M059J (cell line): ENCODE measurements around the gene ATAD3A. TPM values are rescaled to one million over a fixed set of nuclear protein-coding genes. Genes with fewer than 3 reads are reported as not detected.
"Not testable (repeated sequence)": the region's sequence is repeated elsewhere in the genome, so short reads cannot be mapped to it uniquely, and the experiment has no call there.

ENCODE experiments used
- DNase-seq: peaks from one replicate; pipeline ENCODE4 v3.0.0-alpha.2; 2012; ENCODE audit warnings: low read depth
- total RNA-seq: library from RNA; depleted of rRNA; stranded (reverse); fragments of >200 nt; shearing (Covaris generic); gene quantifications from 2 replicates; pipeline ENCODE4 v1.2.3, GENCODE V29; 2014

ATAD3A gene
- total RNA-seq, 1 experiment from 2014 or later = 55.9 TPM

DNA sequence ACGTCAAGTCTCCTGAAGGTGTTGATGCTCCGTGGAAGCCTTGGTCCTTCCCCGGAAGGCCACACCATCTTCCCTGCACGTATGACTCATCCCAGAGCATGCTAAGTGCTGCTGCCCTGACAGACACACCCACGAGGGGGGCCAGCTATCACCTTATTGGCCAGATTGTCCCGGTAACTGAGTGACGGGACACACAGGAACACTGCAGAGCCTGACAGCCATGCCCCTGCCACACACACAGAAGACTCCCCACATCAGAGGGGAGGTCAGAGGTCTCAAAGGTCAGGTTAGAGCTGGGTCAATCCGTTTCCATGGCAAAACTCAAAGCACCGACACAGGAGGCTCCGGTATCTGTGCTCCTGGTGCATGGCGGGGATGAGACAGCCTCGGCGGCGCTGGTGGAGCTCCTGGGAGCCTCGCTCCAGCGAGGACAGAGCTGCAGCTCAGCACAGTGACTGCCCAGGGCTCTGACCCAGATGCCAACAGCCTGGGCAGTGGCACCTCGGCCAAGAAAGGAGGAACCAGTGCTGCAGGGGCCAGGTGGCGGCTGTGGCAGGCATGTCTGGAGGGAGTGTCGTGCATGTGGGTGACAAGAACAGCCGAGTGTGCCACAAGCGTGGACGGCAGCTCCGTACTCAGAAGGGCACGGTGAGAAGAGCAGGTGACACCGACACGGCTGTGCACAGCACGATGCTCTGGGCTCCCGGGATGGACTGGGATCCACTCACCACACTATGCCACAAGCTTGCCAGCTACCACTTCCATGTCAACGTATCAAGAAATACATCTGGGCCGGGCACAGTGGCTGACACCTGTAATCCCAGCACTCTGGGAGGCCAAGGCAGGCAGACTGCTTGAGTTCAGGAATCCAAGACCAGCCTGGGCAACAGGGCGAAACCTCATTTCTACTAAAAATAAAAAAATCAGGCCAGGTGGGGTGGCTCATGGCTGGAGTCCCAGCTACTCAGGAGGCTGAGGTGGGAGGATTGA is 43.3 kb downstream of the ATAD3A start:
- DNase-seq = peak; percentile 77

DNA sequence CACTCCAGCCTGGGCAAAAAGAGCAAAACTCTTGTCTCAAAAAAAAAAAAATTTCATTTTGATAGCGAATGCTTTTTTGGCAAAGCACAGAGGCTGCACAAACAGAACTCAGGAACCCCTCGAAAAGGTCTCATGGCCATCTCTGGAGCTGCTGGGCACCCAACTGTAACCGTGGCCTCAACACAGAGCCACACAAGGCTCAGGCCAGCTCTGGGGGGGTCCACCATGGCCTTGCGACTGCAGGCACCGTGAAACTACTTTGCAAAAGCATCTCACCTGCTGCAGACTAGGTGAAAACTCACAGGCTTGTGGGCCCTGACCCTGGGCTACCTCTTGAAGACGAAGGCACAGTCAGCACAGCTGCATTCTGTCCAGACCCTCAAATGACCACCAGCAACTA is 44.5 kb downstream of the ATAD3A start:
- no peak for DNase-seq

DNA sequence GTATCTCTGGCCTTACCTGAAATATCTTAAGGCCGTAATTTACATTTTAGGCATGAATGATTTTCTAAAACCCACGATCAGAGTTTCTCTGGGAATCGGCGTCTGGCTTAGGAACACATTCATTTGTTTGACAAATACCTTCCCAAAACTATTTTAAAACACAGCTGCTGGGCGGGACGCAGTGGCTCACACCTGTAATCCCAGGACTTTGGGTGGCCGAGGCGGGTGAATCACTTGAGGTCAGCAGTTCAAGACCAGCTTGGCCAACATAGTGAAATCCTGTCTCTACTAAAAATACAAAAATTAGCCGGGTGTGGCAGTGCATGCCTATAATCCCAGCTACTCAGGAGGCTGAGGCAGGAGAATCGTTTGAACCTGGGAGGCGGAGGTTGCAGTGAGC is 45.0 kb downstream of the ATAD3A start:
- DNase-seq = not testable (repeated sequence)

DNA sequence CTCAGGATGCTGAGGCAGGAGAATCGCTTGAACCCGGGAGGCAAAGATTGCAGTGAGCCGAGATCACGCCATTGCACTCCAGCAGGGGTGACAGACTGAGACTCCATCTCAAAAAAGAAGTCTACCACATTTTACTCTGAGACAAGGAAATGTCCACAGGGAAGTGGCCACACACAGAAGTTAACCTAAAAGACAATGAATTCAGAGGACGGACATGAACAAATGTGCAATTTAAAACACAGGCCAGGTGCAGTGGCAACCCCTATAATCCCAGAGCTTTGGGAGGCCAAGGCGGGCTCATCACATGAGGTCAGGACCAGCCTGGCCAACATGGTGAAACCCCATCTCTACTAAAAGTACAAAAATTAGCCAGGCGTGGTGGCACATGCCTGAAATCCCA is 45.7 kb downstream of the ATAD3A start:
- DNase-seq = not testable (repeated sequence)

DNA sequence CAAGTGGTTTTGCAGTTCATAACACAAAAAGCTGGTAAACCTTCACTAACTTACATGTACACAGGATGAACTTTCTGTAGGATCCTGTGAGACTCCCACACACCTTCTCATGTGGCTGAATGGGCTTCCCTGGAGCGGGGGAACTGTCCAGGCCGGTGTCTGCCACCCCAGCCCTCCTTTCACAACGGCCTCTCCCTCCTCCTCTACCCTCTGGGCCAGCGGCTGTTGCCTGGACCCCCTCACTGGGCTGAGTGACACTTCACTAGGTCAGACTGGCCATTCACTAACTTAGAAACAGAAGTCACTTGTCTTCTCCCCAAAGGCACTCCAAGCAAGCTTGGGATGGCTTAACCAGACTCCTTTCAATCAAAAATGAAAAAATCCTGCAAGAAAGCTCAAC is 46.6 kb downstream of the ATAD3A start:
- DNase-seq = no peak

DNA sequence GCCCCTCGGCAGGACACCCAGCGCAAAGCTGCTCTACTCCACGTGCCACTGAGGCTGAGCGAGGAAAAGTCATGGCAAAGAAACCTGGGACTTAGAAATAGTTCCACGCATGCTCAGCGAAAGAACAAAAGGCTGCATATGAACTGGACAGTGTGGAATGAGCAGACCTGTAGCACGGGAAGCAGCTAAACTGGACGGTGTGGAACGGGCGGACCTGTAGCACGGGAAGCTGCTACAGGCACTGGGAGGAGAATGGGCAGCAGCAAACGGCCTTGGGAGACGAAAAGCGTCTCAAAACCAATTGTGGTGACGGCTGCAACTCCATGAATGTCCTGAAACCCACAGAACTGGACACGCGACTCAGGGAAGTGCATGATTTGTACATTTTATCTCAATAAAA is 47.1 kb downstream of the ATAD3A start:
- no peak for DNase-seq

DNA sequence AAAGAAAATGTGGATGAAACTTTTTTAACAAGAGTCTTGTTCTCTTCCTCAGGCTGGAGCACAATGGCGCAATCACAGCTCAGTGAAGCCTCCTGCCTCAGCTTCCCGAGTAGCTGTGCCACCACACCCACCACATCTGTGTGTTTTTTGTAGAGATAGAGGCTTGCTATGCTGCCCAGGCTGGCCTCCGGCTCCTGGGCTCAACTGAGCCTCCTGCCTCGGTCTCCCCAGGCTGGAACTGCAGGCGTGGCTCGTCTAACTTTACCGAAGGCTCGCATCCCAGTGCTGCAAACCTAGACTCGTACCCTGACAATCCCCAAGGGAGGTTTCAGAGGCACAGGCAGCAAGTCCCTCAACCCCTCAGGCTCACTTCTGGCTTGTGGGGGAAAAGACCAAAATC is 48.2 kb downstream of the ATAD3A start:
- DNase-seq = no peak

DNA sequence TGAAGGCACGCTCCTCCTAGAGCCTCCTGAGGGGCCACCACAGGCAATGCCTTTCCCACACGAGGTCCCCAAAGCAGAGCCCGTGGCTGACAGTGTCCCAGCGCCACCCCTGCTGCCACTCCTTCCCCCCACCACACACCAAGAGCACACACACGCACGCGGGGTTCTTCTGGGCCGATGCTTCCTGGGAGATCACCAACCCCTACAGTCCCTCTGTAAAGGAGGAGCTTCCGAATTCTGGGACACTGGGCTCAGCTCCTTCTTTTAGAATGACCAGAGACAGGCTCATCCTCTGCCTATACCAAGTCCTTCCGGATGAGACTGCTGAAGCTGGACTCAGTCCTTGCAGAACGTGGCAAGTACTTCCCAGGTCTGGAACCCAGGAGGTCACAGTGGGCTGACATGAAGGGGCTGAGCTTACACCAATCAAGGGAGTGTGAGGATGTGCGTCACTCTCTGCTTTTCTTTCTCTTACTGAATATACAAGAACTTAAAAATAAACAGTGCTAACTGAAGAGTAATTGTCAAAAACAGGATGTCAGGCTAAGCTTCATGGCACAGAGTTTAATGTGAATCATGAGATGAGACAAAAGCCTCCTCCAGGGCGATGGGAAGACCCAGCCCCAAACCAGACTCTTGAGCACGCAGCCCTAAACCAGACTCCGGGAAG is 50.0 kb downstream of the ATAD3A start:
- DNase-seq = no peak

DNA sequence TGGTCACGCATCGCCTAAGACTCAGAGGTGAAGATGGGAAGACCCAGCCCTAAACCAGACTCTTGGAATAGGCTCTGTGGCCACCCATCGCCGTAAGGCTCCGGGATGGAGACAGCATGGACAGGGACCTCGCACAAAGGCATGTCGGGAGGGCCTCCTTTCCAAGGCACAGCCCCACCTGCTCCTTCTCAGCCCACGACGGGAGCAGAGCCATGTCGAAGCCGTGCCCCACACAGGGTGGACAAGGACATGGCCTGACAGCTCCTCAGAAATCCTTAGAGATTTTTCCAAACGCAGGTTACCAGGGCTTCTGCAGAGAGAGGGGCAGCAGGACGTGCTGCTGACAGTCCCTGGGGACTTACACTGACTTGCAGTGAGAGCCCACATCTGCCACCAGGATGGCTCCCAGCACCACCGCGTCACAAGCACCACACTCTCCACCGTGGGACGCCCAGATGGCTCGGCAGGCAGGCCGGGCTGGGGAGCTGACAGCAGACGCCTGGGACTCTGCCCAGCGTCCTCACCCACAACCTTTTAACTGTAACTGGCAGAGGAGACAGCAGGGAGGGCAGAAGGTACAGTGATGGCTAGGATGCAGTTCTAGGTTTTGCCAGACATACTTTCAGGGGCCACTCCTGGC is 50.7 kb downstream of the ATAD3A start:
- no peak for DNase-seq

DNA sequence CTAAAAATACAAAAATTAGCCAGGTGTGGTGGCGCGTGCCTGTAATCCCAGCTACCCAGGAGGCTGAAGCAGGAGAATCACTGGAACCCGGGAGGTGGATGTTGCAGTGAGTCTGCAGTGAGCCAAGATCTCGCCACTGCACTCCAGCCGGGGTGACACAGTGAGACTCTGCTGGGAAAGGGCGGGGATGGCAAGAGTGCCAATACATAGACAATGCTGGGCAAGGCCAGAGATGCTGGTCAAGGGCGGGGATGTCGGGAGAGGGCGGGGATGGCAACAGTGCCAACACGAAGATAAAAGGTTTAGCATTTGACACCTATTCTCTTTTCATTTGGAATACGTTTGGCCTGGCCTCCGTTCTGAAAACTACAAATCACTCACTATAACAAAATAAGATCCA is 51.7 kb downstream of the ATAD3A start:
- DNase-seq = no peak

DNA sequence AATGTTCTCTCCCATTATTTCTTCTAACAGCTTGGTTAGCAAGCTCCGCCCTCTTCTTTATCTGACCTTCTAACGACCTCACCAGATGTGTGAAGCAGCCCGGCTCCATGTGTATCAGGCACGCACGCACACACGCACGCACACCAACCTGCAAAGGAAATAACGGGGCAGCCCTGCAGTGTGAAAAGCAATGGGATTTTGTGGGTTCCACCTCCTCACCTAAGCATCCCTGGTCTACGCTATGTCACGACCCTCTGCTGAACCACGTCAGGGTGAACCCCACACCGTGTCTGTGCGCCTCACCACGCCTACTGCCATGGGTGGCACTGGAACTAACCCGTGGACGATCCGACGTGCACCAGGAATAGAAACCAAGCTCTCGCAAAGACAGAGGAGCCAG is 52.3 kb downstream of the ATAD3A start:
- no peak for DNase-seq

DNA sequence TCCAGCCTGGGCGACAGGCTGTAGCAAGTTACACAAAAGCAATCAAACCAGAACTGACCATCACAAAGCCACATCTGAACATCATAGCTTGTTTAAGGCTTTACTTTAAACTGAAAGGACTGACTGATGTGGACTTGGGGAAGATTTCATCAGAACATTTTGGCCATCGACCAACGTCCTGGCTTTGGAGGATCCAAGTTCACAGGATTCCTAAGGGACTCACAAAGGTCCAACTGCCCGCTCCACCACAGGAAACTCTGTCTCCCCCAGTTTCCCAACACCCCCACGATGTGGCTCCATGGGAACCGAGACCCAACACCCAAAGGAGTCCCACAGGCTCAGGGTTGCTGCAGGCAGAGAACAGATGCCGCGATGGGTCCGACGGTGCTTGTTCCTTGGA is 53.4 kb downstream of the ATAD3A start:
- DNase-seq = no peak

DNA sequence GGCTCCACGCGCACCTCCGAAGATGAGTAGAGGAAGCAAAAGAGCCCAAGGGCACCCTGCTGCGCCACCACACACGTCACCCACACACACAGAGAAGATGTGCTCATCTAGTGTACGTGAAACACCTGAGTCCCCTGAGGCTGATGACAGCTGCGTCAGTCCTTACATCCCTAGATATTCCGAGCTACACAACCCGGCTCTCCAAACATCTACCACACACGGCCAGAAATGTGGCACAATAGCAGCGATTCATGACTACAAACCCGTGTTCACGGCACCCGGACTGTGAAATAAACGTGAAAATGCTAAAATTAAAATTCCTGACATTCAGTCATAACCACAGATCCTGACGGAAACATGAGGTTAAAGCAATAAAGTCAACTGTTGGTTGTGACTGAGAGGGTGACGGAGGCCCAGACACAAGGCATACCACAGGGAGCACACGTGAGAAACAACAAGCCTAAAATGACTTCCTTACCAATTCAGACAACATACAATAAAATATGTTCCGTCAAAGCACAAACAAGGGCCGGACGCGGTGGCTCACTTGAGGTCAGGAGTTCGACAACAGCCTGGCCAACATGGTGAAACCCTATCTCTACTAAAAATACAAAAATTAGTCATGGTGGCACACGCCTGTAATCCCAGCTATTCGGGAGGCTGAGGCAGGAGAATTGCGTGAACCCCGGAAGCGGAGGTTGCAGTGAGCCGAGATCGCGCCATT is 55.4 kb downstream of the ATAD3A start:
- DNase-seq = no peak

DNA sequence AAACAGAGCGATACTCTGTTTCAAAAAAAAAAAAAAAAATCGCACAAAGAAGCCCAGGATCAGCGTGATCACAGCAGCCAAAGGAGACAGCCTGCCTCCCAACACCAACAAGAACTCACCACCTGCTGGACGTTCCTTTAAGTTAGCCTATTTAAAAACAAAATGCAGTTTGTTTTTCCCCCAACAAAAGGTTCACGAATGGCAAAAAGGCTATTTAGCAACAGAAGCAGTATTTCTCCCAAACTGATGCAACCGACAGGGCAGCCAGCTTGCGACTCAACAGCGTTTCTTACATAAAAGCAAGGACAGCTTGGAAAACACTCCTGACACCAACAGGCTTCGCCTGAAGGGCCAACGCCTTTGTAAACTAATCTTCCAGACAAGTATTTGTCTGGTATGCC is 55.9 kb downstream of the ATAD3A start:
- no peak for DNase-seq

DNA sequence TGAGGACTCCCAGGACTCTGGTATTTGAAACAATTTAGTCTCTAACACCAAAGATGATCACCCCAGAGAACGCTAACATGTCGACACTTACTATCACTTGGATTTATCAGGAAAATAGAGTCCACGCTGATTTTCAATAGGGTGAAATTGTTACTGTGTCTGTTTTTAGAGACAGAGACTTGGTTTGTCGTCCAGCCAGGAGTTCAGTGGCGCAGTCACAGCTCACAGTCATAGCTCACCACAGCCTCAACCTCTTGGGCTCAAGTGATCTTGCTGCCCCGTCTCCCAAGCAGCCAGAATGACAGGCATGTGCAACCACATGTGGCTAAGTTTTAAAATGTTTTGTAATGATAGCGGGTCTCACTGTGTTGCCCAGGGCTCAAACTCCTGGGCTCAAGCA is 57.4 kb downstream of the ATAD3A start:
- no peak for DNase-seq

DNA sequence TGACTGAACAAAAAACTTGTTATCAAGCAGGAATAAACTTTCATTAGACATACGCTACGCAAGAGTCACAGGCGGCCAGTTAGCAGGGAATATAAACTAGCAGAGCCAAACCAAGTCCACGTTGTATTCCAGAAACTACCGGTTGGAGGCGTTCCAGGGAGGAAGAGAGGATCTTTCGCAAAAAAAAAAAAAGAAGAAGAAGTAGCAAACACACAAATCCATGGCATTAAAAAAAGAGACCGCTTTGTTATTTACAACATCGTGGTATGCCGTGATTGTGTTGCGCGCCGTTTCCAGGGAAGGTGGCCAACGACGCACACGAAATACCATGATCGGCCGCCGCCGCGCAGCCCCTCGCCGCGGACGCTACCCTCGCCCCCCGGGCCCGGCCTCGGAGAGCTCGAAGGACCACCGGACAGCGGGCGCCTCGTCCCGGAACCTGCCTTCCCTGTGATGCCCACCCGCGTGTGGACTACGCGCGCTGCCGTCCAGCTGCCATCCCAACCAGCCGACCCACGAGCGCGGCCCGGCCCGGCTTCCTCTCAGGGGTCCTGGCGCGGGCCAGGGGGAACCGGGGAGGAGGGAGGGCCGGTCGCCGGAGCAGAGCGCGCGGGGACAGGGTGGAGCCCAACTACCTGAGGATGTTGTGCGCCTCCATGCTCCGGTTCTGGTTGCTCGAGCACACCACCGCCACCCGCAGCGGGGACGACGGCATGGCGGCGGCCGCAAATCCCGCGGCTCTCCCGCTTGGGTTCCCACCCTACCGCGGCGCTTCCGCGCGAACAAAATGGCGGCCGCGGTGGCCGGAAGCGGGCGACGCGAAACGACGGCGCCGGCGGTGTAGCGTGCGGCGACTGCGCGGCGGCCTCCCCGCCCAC is 62.1 kb downstream of the ATAD3A start:
- DNase-seq = peak; percentile 63

DNA sequence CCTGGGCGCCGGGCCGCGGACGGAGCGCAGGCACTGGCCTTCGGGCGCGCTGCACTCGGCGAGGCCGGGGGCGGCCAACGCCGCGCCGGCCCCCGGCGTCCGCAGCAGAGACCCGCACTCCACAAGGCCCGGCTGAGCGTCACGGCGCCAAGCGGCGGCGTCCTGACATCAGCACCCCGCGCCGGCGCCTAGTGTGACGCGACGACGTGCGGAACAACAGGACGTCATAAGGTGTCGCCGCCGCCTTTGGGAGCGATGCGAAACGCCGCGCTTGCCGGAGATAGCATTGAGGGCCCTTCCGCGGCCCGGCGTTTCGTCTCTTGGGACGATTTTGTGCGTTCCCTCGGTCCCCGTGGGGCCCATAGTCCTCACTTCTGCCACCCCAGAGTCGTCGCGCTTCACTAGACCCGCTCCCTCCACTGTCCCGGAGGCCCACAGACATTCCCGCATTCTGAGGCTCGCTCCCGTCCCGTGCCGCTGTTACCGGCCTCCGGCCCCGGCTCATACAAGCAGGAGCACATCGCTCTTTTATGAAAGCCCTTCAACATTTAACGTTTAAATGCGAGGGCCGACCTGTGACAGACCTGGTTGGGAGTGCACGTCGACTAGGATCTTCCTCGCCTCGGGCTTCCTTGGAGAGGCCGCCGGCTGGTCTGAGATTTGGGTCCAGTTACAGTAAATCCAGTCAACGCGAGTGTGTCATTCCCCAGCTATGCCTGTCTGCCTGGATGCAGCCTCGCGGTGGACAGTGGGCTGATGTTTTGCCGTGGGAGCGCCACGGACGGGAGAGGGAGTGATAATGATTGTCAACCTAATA is 63.0 kb downstream of the ATAD3A start, which contains the start of gene SSU72:
Gene SSU72, minus strand, starts transcription at position 143 of the 817 bp plus-strand sequence. CDS start 306 bp downstream, outside the sequence.
- peak; percentile 89 for DNase-seq

DNA sequence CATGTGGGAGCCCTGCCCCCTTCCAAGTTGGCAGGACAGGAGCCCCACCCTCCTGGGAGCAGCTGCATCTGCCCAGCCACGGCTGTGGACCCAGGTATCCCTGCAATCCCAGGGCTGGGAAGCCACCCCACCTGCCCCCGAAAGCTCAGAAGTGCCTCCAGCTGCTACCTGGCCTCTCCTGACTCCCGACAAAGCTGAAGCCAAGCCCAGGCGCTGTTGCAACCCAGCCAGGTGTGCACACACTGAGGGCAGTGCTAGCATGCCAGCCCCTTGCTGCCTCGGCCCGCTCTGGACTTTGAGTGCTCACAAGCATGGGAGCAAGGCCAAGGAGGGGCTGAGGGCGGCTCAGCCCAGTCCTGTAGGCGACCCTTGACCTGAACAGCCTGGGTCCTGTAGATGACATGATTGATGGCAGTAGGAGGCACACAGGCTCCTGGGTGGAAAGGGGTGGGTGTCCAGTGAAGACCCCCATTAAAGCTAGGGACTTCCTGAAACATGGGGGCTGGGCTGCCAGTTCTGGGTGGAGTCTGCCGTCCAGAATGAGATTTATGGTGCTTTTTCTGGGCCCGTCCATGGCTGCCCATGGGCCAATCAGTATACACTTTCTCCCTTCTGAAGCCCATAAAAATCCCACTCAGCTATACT is 65.5 kb downstream of the ATAD3A start:
- DNase-seq = no peak

DNA sequence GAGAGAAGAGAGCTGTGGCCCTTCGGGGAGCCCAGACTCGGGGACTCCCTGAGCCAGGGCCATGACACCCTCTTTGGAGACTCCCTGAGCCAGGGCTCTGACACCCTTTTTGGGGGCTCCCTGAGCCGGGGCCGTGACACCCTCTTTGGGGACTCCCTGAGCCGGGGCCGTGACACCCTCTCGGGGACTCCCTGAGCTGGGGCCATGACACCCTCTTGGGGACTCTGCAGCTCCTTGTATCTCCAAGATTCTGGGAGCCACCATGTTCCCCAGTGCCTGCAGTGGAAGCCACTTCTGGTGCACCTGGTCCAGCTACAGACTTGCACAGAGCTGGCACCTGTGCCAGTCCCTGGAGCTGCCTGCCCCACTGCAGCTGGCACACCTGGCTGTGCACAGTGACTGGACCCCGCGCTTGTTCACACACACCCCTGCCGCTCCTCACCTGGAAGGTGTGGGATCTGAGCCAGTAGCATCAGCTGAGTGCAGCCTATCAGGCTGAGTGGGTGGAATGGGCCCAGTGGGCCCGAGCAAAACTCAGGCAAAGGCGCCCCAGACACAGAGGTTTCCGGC is 66.5 kb downstream of the ATAD3A start:
- DNase-seq = no peak
